HUES64 (cell line): ENCODE data around the gene ATP11B.

ENCODE experiments used
- H3K27ac ChIP-seq: 2 replicates; pipeline ENCODE4 v1.7.0; 2013; ENCODE audit warnings: low read depth, low read length, inconsistent platforms
- H3K27me3 ChIP-seq: 2 replicates; pipeline ENCODE4 v1.6.1; 2013; ENCODE audit warnings: mild to moderate bottlenecking, low read length; ENCODE audit not compliant: insufficient read depth
- H3K36me3 ChIP-seq: 2 replicates; pipeline ENCODE4 v1.6.1; 2013; ENCODE audit warnings: mild to moderate bottlenecking, low read length; ENCODE audit not compliant: insufficient read depth
- H3K4me1 ChIP-seq: 2 replicates; pipeline ENCODE4 v1.6.1; 2013; ENCODE audit warnings: mild to moderate bottlenecking, low read length, moderate library complexity; ENCODE audit not compliant: insufficient read depth
- H3K4me3 ChIP-seq: 2 replicates; pipeline ENCODE4 v1.5.1; 2013; ENCODE audit warnings: mild to moderate bottlenecking, low read length, moderate library complexity
- H3K9ac ChIP-seq: 2 replicates; pipeline ENCODE4 v1.6.1; 2013; ENCODE audit warnings: mild to moderate bottlenecking, low read depth, low read length
- H3K9me3 ChIP-seq: 2 replicates; pipeline ENCODE4 v1.6.1; 2013; ENCODE audit warnings: low read depth, low read length; ENCODE audit not compliant: insufficient read depth
- WGBS: fragments of 150-250, 120-280 bp; methylation state at CpG from one replicate; pipeline ENCODE4 v1.1.7; 2013; ENCODE audit warnings: missing lambda C conversion rate; 5-methylcytosine and 5-hydroxymethylcytosine counted together

ATP11B gene

DNA sequence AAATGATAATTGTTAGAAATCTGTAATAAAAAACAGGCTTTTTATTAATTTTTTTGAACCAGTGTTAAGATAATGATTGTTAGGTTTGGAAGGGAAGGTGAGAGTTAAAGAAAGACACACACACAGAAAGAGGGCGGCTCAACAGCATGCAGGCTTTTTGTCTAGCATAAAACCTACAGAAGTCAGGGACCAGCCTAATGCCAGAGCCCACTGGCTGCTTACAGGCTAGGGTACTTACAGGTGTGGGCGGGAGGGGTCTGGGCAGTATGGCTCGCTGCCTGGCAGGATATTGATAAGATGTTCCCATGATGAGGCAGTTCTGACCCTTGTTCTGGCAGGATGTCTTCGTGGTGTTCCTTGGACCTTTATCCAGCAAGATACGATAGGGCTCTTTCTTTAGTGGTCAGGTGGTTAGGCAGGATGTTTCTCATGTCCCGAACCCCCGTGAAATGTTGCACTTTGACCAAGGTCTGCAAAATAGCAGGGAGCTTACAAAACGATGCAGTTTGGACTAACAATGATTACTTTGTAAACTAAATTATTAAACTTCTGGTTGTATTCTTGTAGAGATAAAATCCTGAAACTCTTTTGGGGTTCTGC is 102.3 kb downstream of the ATP11B start:
- no peaks in the 10 kb centered on the region for H3K9me3 ChIP-seq
- peaks cover 17% of the 10 kb centered on the region; the same call in 1 of the 2 replicates for H3K36me3 ChIP-seq
- H3K4me1 ChIP-seq = no peaks in the 10 kb centered on the region
- no peak overlapping the region for H3K4me3 ChIP-seq
- no peak overlapping the region for H3K9ac ChIP-seq
- WGBS = 86% methylated on average over 7 of the region's 8 CpGs
- no peaks in the 10 kb centered on the region for H3K27me3 ChIP-seq
- no peak overlapping the region for H3K27ac ChIP-seq

DNA sequence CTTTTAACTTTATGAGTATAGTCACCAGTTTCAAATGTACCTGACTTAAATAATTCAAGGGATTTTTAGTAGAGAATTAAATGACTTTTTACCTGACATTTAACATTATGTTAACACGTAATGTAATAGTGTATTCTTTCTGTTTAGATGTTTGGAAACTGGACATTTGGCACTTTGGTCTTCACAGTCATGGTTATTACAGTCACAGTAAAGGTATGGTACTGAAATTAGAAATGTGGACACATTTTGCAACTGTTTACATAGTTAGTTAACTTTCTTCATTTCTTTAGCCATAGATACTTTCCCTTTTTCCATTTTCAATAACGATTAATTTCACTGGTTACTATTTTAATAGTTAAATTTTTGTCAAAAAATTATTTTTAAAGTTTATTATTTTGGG is 103.2 kb downstream of the ATP11B start:
- Histone ChIP-seq H3K4me3 (no peak overlapping the region), H3K4me1 (no peaks in the 10 kb centered on the region), H3K27ac (no peak overlapping the region), H3K9me3 (no peaks in the 10 kb centered on the region), H3K36me3 (peaks cover 17% of the 10 kb centered on the region; the same call in 1 of the 2 replicates), H3K27me3 (no peaks in the 10 kb centered on the region), H3K9ac (no peak overlapping the region)
- 100% methylated on average over 1 of the region's 2 CpGs for WGBS

DNA sequence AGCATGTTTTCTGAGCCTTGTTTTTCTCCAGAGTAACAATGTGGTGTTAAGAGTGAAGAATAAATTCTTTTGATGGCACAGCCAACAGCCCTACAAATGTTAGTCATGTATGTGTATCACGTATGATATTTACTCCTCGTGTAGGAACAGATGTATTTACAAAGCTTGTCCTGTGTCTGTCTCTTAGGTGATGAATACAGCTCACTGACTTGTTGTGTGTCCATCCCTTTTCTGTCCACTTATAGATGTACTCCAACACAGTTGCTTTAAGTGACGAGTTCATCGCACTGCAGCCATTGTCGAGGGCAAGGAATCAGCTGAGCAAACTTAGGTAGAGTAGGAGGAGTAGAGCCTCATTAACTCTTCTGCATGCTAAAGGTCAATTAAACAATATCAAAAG is 108.9 kb downstream of the ATP11B start:
- WGBS = 87% methylated on average over 5 of the region's 5 CpGs

DNA sequence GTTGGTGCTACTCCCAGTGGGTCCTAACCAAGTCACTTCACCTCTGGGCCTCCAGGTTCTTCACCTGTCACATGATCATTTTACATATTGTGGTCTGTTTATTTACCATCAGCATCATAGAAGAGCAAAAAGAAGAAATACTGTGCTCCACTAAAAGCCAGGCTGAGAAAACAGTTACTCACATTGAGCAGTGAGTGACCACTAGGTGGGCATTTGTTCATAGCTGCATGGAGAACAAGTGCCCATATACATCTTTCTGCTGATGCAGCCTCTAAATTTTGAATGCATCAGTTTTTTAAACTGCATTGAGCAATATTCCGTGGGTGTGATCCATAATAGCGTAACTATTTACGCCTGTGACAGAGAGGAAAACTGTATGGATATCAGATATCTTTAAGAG is 110.9 kb downstream of the ATP11B start:
- 94% methylated on average over 3 of the region's 3 CpGs for WGBS
- H3K4me1 ChIP-seq = no peaks in the 10 kb centered on the region
- H3K9me3 ChIP-seq = no peaks in the 10 kb centered on the region
- no peak overlapping the region for H3K4me3 ChIP-seq
- no peak overlapping the region for H3K27ac ChIP-seq
- no peak overlapping the region for H3K9ac ChIP-seq
- H3K27me3 ChIP-seq = no peaks in the 10 kb centered on the region
- no peaks in the 10 kb centered on the region for H3K36me3 ChIP-seq

More for the DNA sequence above, 108.9 kb downstream of the ATP11B start:
- Histone ChIP-seq H3K4me1 (no peaks in the 10 kb centered on the region), H3K36me3 (peaks cover 12% of the 10 kb centered on the region; the same call in 1 of the 2 replicates), H3K9me3 (no peaks in the 10 kb centered on the region), H3K4me3 (no peak overlapping the region), H3K27me3 (no peaks in the 10 kb centered on the region), H3K27ac (no peak overlapping the region), H3K9ac (no peak overlapping the region)

DNA sequence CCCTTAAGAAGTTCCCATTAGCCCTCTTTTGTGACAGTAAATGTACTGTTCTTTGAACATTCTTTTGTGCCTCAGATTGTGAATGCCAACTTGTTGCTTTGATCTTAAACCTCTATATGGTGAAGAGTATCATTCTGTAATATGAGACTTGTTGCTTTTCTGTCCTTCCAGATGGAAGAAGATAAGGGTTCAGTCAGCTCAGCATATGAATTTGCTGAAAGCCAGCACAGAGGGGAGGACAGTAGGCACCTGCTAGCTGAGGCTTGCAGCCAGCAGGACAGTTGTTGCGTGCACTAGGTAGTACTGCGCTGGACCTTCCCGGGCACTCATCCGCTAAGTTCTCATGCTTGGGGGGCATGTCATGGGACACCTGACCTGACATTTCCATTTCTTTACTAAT is 112.3 kb downstream of the ATP11B start:
- WGBS = 96% methylated on average over 4 of the region's 4 CpGs
- Histone ChIP-seq H3K27ac (no peak overlapping the region), H3K4me1 (no peaks in the 10 kb centered on the region), H3K9ac (no peak overlapping the region), H3K9me3 (no peaks in the 10 kb centered on the region), H3K4me3 (no peak overlapping the region), H3K27me3 (no peaks in the 10 kb centered on the region), H3K36me3 (no peaks in the 10 kb centered on the region)

DNA sequence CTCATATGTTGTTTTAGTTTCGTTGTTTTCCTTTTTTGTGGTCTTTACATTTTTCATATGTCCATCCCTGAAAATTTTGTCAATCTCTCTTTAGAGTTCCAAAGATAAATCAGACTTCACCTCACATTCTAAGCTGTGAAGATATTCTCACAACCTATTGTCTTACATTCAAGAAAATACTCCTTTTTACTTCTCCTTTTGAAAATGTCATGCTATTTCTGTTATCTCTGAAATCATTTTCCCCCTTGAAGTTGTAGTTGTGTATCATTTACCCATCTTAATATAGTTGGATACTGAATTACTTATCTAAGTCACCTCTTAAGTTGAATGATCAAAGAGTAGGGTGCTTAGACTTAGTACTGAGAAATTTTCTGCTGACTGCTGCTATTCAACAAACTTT is 112.7 kb downstream of the ATP11B start:
- no peaks in the 10 kb centered on the region for H3K27me3 ChIP-seq
- 95% methylated on average over 1 of the region's 1 CpG for WGBS
- H3K4me3 ChIP-seq = no peak overlapping the region
- no peaks in the 10 kb centered on the region for H3K9me3 ChIP-seq
- no peak overlapping the region for H3K27ac ChIP-seq
- no peaks in the 10 kb centered on the region for H3K4me1 ChIP-seq
- H3K36me3 ChIP-seq = no peaks in the 10 kb centered on the region
- no peak overlapping the region for H3K9ac ChIP-seq

DNA sequence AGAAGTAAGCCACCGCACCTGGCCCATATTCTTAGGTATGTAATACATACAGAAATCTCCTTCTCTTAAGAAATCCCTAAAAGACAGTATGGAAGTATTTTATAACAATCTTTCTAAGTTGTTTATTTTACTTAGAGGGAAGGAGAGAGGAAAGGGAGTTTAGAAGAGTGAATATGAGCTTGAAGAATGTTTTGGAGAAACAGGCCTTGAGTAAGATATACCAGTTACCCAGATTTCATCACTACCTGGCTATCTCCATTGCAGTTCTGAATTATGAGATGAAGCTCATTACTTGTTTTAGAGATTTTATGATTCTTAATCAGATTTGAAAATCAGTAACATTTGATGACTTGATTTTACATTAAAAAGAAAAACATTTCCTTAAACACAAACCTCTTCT is 115.2 kb downstream of the ATP11B start:
- H3K36me3 ChIP-seq = no peaks in the 10 kb centered on the region
- WGBS = no CpG with 5 or more reads among the region's 1 CpG

DNA sequence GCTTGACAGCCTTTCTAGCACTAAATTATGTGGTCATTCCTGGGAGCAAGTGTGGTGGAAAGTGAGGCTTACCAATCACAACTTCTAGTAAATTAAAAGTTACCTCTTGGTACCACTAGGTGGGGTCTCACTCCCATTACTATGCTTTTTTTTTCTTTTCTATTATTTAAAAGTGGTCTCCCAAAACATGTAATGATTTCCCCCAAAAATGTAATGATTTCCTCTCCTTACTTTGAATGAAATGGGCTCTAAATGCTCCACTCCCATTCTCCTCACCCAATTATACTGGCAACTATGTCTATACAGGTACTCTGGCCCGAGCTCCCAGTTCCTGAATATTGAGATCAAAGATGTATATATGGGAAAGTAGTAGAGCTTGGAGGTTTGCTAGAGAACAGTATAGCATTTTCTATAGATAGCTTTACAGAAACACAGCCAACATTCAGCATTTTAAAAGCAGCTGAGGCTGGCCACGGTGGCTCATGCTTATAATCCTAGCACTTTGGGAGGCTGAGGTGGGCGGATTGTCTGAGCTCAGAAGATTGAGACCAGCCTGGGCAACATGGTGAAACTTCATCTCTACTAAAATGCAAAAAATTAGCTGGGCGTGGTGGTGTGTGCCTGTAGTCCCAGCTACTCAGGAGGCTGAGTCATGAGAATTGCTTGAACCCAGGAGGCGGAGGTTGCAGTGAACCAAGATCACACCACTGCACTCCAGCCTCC is 116.2 kb downstream of the ATP11B start:
- no peak overlapping the region for H3K9ac ChIP-seq
- H3K4me3 ChIP-seq = no peak overlapping the region
- no peak overlapping the region for H3K27ac ChIP-seq
- 95% methylated on average over 4 of the region's 5 CpGs for WGBS
- H3K9me3 ChIP-seq = no peaks in the 10 kb centered on the region
- H3K27me3 ChIP-seq = no peaks in the 10 kb centered on the region
- no peaks in the 10 kb centered on the region for H3K36me3 ChIP-seq
- no peaks in the 10 kb centered on the region for H3K4me1 ChIP-seq

More for the DNA sequence above, 115.2 kb downstream of the ATP11B start:
- Histone ChIP-seq H3K9ac (no peak overlapping the region), H3K4me3 (no peak overlapping the region), H3K27ac (no peak overlapping the region), H3K27me3 (no peaks in the 10 kb centered on the region), H3K4me1 (no peaks in the 10 kb centered on the region), H3K9me3 (no peaks in the 10 kb centered on the region)

DNA sequence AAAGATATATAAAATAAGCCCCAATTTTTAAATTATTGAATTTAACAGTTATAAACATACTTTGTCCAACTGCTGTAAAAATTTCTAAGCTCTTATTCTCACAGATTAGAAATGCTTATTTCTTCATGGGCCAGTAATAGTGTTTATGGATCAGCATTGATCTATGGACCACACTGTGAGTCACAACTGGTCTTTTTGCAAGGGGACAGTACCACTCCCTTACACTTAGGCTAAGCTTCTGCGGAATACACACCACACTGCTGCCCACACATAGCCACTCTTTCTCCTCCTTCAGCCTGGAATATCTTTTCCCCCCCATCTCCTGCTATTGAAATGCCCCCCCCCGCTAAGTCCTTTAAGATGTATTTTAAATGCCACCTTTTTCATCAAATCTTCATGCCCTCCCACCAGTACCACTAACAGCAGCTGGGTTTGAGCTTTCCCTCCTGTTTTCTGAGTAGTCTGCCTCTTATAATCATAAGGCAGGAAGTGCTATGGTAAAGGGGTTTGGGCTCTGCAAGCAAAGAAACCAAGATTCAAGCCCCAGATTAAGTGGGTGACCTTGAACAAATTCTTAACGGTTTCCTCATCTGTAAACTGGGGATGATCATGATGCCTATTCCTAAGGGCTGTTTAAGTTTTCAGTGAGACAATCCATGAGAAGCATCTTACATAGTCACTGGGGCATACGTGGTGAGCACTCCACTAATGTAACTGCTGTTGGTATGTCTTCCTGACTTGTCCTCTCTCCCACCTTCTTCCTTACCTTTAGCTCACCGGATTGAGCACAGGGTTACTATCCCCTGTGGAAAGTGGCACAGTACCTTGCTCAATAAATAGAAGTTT is 117.9 kb downstream of the ATP11B start:
- no peaks in the 10 kb centered on the region for H3K9me3 ChIP-seq
- H3K27me3 ChIP-seq = no peaks in the 10 kb centered on the region
- no peak overlapping the region for H3K9ac ChIP-seq
- 86% methylated on average over 4 of the region's 5 CpGs for WGBS
- no peaks in the 10 kb centered on the region for H3K36me3 ChIP-seq
- H3K4me3 ChIP-seq = no peak overlapping the region
- H3K27ac ChIP-seq = no peak overlapping the region
- no peaks in the 10 kb centered on the region for H3K4me1 ChIP-seq

DNA sequence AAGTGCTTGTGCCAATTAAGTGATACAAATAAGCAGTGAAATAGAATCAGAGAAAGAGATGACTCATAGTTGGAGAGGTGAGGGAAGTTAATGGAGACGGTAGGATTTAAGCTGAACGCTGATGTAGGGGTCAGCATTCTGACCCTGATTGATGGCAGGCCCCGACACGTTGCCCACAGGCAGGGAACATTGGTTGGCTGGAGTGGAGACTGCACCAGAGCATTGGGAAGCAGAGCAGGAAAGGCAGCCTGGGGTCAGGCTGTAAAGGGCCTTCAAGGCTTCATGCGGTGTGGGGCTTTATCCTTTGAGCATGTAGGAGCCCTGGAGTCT is 118.4 kb downstream of the ATP11B start:
- Histone ChIP-seq H3K36me3 (no peaks in the 10 kb centered on the region), H3K9me3 (no peaks in the 10 kb centered on the region), H3K4me3 (no peak overlapping the region), H3K27ac (no peak overlapping the region), H3K9ac (no peak overlapping the region), H3K4me1 (no peaks in the 10 kb centered on the region), H3K27me3 (no peaks in the 10 kb centered on the region)
- 80% methylated on average over 5 of the region's 5 CpGs for WGBS

DNA sequence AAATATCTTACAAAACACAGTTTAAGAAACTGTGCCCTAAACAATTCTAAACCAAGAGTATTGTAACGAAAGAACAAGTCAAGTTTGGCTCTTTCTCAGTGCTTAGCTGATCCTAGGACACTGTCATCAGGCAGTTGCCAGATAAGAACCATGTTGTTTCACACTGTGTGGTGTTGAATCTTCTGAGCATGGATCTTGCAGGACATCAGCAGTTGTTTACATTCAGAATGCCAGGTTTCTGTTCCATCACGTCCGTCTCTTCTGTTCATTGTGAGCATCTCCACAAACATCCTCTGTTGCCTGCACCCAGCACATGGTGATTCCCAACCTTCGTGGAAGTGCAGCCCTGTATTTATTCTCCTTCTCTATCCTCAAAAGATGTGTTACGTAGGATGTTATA is 119.2 kb downstream of the ATP11B start:
- Histone ChIP-seq H3K27ac (no peak overlapping the region), H3K36me3 (no peaks in the 10 kb centered on the region), H3K4me3 (no peak overlapping the region), H3K27me3 (no peaks in the 10 kb centered on the region), H3K9ac (no peak overlapping the region), H3K4me1 (no peaks in the 10 kb centered on the region), H3K9me3 (no peaks in the 10 kb centered on the region)
- 87% methylated on average over 5 of the region's 5 CpGs for WGBS
